HG02623 (cell line): ENCODE measurements around the gene HIC1.
A peak's percentile ranks its signal among the peaks of the same experiment; 100 is the strongest.

Source experiments
- ATAC-seq: cut with Tn5 transposase; IDR thresholded peaks from one replicate; pipeline ENCODE4 v1.9.1; 2021; ENCODE audit warnings: moderate library complexity; ENCODE audit not compliant: unreplicated experiment

The HIC1 gene

GRCh38 chr17:2025220-2025621, 29.7 kb upstream of the HIC1 start, which contains the start of gene RTN4RL1:
RTN4RL1 (minus strand) TSS chr17:2025334; CDS start chr17:2024865, 469 bp downstream.
- no peak for ATAC-seq

- ATAC-seq: no peak
These were observed 29.1 kb upstream of the HIC1 start for GRCh38 chr17:2025622-2026309.

GRCh38 chr17:2027528-2028233, 27.2 kb upstream of the HIC1 start:
- ATAC-seq: no peak

DNA sequence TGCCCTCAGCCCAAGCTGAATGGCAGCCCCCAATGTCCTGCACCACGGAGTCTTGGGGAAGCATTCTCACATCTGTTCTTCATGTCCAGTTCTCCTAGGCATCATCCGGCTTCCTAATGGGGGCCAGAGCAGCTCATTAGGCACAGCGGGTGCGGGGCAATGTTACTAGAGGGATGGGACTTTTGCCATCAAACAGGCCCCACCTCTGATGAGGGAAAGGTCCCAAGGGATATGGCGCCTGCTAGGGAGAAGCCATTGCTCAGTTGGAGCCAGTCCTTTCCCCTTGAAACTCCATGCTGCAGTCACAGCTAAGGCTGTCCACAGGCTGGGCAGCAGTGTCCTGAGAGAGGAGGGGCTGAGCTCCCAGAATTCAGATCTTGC, 26.7 kb upstream of the HIC1 start:
- no peak for ATAC-seq

DNA sequence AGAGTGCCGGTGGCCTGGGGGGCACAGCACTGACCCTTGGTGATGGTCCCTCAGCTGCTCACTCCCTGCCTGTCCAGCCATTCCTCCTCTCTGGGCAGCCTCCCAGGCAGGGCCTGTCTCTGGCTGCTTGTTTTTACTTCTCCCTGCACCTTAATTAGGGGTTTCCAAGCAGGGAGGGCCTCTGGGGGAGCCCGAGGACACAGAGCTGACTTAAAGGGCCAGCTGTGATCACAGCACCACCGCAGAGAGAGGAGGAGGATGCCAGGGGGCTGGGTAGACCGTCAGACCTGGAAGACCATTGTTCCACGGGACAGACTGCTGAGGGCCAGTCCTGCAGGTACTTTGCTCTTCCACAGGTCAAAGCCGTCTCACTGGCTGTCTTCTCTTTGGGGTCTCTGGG, 26.2 kb upstream of the HIC1 start:
- ATAC-seq: no peak

DNA sequence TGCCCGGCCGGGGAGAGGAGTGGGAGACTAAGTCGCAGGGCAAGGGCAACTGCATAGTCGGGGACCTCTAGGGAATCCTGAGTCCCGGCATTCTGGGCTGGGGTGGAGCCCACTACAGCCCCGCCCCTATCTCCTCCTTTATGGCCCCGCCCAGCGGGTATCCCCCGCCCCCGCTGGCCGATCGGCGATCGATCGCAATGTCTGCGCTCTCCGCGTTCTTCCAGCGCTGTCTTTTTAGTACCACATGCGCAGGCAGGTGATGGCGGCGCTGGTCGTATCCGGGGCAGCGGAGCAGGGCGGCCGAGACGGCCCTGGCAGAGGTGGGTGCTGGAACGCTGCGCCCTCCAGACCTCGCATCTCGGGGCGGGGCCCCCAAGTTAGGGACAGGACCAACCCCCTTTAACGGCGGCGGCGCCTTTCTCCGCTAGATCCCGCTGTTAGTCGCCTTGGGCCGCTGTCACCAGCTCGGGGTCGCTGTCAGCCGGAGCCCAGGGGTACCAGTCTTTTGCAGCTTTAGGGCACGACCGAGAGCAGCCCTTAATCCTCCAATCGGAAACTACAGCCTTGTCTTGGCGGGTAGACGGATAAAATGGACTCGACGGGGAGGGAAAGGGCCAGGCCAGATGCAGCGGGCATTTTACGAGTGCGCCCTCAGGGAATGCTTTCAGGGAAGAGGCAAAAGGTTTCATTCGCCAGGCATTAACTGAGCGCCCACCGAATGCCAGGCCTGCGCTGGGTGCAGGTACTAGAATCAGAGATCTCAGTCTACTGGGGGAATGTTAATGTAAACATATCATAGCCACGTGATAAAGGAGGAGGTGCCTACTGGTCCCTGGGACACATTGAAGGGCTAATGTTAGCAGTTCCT, 24.8 kb upstream of the HIC1 start, which contains the start of gene DPH1:
Gene DPH1, plus strand, starts transcription at position 243 of the 868 bp plus-strand sequence. Its CDS starts 17 bp downstream, at position 260.
- peak; percentile 69 for ATAC-seq

GRCh38 chr17:2030779-2031163, 24.1 kb upstream of the HIC1 start:
- no peak for ATAC-seq

GRCh38 chr17:2033153-2033552, 21.8 kb upstream of the HIC1 start:
- no peak for ATAC-seq

GRCh38 chr17:2034157-2034556, 20.7 kb upstream of the HIC1 start:
- no peak for ATAC-seq

DNA sequence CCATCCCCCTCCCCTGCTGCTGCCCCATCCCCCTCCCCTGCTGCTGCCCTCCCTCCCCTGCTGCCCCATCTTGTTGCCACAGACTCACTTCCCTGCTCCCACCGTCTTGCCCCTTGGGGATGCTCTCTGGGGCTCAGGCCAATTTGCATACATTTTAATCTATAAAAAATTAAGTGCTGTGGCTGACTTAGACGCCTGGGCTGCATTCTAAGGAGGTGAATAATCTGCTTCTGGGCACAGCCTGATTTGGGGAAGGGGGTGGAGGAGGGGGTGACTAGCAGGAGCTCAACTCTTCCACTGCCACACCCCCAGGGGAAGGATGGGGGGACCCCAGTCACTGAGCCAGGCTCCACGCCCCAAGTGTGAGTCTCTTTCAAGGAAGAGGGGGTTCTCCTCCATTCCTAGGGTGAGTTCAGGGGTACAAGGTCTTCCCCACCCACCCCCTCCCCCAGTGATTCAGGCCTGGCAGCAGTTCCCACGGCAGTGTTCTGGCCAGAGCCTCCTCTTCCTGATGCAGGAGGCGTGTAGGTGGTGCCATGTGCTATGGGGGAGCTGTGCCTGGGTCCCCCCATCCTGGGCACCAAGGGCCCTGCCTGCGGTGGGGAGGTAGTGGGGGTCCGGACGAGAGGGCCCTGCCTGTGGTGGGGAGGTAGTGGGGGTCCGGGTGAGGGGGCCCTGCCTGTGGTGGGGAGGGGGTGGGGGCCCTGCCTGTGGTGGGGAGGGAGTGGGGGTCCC, 19.9 kb upstream of the HIC1 start:
- no peak for ATAC-seq

DNA sequence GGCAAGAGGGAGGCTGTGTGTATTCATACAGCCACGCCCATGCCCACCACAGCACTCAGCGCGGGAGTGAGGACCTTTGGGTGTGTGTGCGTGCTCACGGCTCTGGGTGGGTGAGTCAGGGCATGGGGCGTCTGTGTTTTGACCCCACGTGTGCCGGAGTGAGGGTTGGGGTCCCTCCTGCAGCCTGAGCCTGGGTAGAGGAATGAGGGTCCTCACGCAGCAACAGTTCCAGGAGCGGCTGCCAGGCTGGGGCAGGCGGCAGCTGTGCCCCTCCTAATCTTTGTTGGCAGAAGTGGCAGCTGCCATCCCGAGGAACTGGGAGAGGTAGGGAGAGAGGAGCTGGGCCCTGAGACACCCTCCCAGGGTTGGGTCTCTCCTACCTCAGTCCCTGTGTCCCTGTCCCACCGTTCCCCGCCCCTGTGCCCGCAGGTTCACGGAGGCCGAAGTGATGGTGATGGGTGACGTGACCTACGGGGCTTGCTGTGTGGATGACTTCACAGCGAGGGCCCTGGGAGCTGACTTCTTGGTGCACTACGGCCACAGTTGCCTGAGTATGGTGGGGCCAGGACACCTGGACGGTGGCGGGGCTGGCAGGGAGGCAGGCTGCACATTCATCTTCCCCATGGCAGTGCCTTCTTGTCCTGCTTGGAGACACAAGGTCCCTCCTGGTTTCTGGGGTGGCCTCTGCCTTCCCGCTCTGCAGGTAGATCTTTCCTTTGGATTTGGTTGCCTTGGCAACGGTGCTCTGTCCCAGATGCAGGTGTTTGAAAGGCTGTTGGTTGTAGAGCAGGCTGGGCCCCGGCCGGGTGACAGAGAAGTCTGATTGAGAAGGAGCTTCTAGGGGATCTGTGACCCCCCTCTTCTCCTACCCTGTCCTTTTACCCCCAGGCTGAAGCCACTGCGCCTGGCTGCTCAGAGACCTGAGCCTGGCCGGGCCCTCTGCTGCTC, 19.1 kb upstream of the HIC1 start:
- no peak for ATAC-seq

- no peak for ATAC-seq
These were observed 17.7 kb upstream of the HIC1 start for GRCh38 chr17:2037155-2037554.

DNA sequence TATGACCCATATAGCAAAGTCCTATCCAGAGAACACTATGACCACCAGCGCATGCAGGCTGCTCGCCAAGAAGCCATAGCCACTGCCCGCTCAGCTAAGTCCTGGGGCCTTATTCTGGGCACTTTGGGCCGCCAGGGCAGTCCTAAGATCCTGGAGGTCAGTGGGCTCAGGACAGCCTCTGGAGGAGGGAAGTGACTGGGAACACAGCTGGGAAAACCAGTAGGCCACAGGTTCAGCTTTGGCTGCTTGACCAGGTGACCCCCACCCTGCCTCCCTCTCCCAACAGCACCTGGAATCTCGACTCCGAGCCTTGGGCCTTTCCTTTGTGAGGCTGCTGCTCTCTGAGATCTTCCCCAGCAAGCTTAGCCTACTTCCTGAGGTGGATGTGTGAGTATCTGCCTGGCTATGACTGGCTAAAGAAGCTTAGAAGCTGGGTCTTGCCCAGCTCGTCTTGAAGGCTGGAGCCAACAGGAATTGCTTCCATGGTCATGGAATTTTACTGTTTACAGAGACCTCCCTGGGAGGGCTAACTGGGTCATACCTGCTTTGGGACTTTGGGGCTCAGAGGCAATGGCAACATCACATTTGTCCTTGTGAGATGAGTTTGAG, 14.6 kb upstream of the HIC1 start:
- ATAC-seq: no peak

GRCh38 chr17:2040942-2041560, 13.9 kb upstream of the HIC1 start:
- no peak for ATAC-seq

DNA sequence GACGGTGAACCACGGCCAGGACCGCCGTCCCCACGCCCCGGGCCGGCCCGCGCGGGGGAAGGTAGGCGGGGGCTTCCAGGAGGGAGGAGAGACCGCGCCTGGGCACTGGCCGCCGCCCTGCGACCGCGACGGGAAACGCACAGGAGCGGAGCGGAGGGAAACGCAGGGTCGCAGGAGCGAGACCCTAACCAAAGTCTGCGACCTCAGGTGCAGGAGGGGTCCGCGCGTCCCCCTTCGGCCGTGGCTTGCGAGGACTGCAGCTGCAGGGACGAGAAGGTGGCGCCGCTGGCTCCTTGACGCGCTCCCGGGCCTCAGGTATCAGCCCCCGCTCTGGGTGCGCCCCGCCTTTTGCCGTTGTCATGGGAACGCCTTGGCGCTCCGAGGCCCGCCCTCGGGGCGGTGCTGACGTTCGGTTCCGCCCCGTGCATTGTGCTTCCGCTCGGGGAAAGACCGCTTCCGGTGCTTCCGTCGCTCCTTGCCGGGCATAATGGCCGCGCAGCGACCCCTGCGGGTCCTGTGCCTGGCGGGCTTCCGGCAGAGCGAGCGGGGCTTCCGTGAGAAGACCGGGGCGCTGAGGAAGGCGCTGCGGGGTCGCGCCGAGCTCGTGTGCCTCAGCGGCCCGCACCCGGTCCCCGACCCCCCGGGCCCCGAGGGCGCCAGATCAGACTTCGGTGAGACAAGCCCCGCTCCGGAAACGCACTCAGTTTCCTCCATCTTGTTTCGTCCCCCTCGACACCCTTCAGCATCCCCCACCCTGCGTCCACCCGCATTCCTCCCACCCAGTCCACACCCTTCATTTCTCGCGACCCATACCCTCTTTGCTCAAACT, 13.1 kb upstream of the HIC1 start, which contains the start of gene OVCA2:
Gene OVCA2, plus strand, starts transcription at position 462 of the 829 bp plus-strand sequence. Its CDS starts 26 bp downstream, at position 488.
- ATAC-seq: peak; percentile 87

DNA sequence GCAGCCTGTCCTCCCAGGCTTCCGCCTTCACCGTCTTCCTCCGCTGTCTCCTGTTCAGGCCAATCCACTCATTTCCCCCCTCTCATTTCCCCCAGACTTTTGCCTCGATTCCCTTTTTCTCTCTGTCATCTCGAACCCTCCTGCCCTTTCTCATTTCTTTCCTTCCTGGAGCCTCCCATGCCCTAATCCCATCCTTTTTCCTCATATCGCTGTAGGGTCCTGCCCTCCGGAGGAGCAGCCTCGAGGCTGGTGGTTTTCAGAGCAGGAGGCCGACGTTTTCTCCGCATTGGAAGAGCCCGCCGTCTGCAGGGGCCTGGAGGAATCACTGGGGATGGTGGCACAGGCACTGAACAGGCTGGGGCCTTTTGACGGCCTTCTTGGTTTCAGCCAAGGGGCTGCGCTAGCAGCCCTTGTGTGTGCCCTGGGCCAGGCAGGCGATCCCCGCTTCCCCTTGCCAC, 12.5 kb upstream of the HIC1 start:
- ATAC-seq: no peak

DNA sequence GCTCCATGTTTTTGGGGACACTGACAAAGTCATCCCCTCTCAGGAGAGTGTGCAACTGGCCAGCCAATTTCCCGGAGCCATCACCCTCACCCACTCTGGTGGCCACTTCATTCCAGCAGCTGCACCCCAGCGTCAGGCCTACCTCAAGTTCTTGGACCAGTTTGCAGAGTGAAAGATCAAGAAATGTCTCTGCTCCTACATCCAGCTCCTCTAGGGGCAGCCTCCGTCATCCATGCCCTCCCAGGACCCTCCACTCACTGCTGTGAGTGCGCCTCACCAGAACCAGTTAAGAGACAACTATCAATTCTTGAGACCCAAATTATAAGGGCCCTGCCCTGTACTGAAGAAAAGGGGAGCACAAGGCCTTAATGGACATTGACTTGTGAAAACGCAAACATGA, 12.0 kb upstream of the HIC1 start:
- ATAC-seq: no peak

GRCh38 chr17:2043785-2044184, 11.1 kb upstream of the HIC1 start:
- ATAC-seq: no peak
